PC-9 (cell line): ENCODE results near the gene CTNNAL1. TPM values are rescaled to one million over a fixed set of nuclear protein-coding genes. Genes with fewer than 3 reads are reported as not detected.

ENCODE experiments used
- BruUV-seq: library from RNA; stranded (reverse); fragments of 400-500 nt; replicated peaks from 2 replicates; lab custom pipeline; 2021; lab: Mats Ljungman, UMichigan
- CTCF ChIA-PET: fragments of 300-600 bp; sonication (Branson Sonifier 250); formaldehyde crosslinking; loops from one replicate; lab custom pipeline; 2022; ENCODE audit warnings: antibody characterized with exemption; lab: Charles Lee
- POLR2A ChIA-PET: fragments of 300-600 bp; sonication (Branson Sonifier 250); formaldehyde crosslinking; loops from one replicate; lab custom pipeline; 2022; ENCODE audit warnings: antibody characterized with exemption; ENCODE audit not compliant: unreplicated experiment; lab: Charles Lee
- DNase-seq, 2 experiments: peaks; one replicate each; pipeline versions ENCODE4 v3.0.0 to v3.0.0-alpha.2; 2015 to 2022; ENCODE audit warnings: mixed read lengths in 1 of 2
- H2AFZ ChIP-seq: fragments of 200-600 bp; sonication (generic); 2 replicates; pipeline ENCODE4 v1.8.1; 2017; ENCODE audit warnings: antibody characterized with exemption
- H3F3A ChIP-seq: fragments of 200-600 bp; sonication (generic); 2 replicates; pipeline ENCODE4 v1.8.1; 2017; ENCODE audit warnings: antibody characterized with exemption, mild to moderate bottlenecking, low read depth; ENCODE audit not compliant: insufficient read depth
- H3K27ac ChIP-seq: fragments of 200-600 bp; sonication (generic); 2 replicates; pipeline ENCODE4 v1.6.1; 2016; ENCODE audit warnings: mixed run types
- H3K27me3 ChIP-seq: fragments of 200-600 bp; sonication (generic); 2 replicates; pipeline ENCODE4 v1.6.1; 2016; ENCODE audit warnings: low read depth, mixed run types; ENCODE audit not compliant: insufficient read depth
- H3K36me3 ChIP-seq: fragments of 200-600 bp; sonication (generic); 2 replicates; pipeline ENCODE4 v1.6.1; 2016; ENCODE audit warnings: low read depth, mixed run types
- H3K4me1 ChIP-seq: fragments of 200-600 bp; sonication (generic); replicated peaks from 2 replicates; pipeline ENCODE4 v1.6.1; 2016; ENCODE audit warnings: mixed run types; ENCODE audit not compliant: insufficient read depth
- H3K4me2 ChIP-seq: fragments of 200-600 bp; sonication (generic); 2 replicates; pipeline ENCODE4 v1.6.1; 2017; ENCODE audit warnings: mixed run types
- H3K4me3 ChIP-seq: fragments of 200-600 bp; sonication (generic); 2 replicates; pipeline ENCODE4 v1.6.1; 2016; ENCODE audit warnings: mixed run types
- H3K79me2 ChIP-seq: fragments of 200-600 bp; sonication (generic); 2 replicates; pipeline ENCODE4 v1.6.1; 2017; ENCODE audit warnings: low read depth, mixed run types
- H3K9me2 ChIP-seq: fragments of 200-600 bp; sonication (generic); 2 replicates; pipeline ENCODE4 v1.8.1; 2017; ENCODE audit warnings: mild to moderate bottlenecking; ENCODE audit not compliant: insufficient read depth
- H3K9me3 ChIP-seq: fragments of 200-600 bp; sonication (generic); 2 replicates; pipeline ENCODE4 v1.8.1; 2016; ENCODE audit warnings: low read depth; ENCODE audit not compliant: insufficient read depth
- H4K20me1 ChIP-seq: fragments of 200-600 bp; sonication (generic); 2 replicates; pipeline ENCODE4 v1.8.1; 2017; ENCODE audit not compliant: insufficient read depth
- CTCF ChIP-seq: fragments of 200-600 bp; sonication (generic); conservative IDR thresholded peaks from 2 replicates; pipeline ENCODE4 v1.6.1; 2017; ENCODE audit warnings: mixed run types, antibody characterized with exemption, mild to moderate bottlenecking, moderate library complexity
- EZH2 ChIP-seq: fragments of 200-600 bp; sonication (generic); IDR thresholded peaks from 2 replicates; pipeline ENCODE4 v1.8.0; 2017; ENCODE audit warnings: antibody characterized with exemption, low read depth
- intact Hi-C: fragments of 100-400 bp; cut with micrococcal nuclease; formaldehyde crosslinking; loops from one replicate; pipeline ENCODE4 v1.10.0; 2022; ENCODE audit not compliant: unreplicated experiment
- total RNA-seq: library from RNA; stranded (reverse); gene quantifications from 2 replicates; pipeline ENCODE4 v1.2.3, GENCODE V29; 2021

CTNNAL1 gene
- total RNA-seq, 1 experiment from 2014 or later, result 71.3 TPM

- Histone ChIP-seq H3K36me3 (peaks cover 20% of the 10 kb centered on the region), H3K79me2 (peaks cover 18% of the 10 kb centered on the region), H3K9me2 (no peaks in the 10 kb centered on the region), H3F3A (peaks cover 68% of the 10 kb centered on the region), H3K4me1 (peaks cover 56% of the 10 kb centered on the region), H3K4me3 (no peak overlapping the region), H2AFZ (no peak overlapping the region), H4K20me1 (0 out of 2 replicates have a peak, but pooled peaks cover under 1% of the 10 kb centered on the region), H3K27me3 (no peaks in the 10 kb centered on the region), H3K4me2 (peak overlapping the region; percentile 25; the same call in 1 of the 2 replicates), H3K9me3 (no peaks in the 10 kb centered on the region), H3K27ac (no peak overlapping the region)
- intact Hi-C loops, result no loop called here
- peak in 1 of 2 experiments; percentile 66 for DNase-seq
- TF ChIP-seq CTCF (no peak), EZH2 (no peak)
- CTCF ChIA-PET, result no interaction called here
- POLR2A ChIA-PET, result interaction anchor here (0.6 kb wide), 1 partner anchor 83 kb away, joined by 4 read pairs; the partner anchor contains the start of gene ABITRAM
- BruUV-seq, result no TSS peak
These were observed 3.8 kb upstream of the CTNNAL1 start for GRCh38 chr9:109017061-109017460.

DNA sequence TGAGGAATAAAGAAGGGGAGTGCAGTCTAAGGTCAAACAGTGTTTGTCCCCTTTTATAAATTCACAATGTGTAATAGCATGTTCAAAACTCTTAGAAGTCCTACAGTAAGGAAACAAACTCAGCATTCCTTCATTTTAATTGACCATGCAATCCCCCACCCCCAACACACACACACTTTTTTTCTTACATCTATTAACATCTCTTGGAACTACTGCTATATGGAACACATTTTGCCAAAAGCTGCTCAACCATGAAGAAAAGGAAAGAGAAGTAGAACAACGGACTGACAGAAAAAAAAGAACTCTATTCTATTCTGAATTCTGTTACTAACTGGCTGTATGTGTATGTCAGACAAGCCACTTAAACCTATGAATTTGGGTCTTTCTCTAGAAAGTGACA, 2.8 kb upstream of the CTNNAL1 start:
- Histone ChIP-seq H3K4me2 (no peak overlapping the region), H3K79me2 (peaks cover 18% of the 10 kb centered on the region), H3K9me3 (no peaks in the 10 kb centered on the region), H3K27ac (no peak overlapping the region; the same call in 1 of the 2 replicates), H3K4me3 (no peak overlapping the region), H4K20me1 (peaks cover 5% of the 10 kb centered on the region; the same call in 1 of the 2 replicates), H3K4me1 (peaks cover 58% of the 10 kb centered on the region), H3K9me2 (no peaks in the 10 kb centered on the region), H3K36me3 (peaks cover 20% of the 10 kb centered on the region), H2AFZ (no peak overlapping the region), H3F3A (peaks cover 76% of the 10 kb centered on the region), H3K27me3 (no peaks in the 10 kb centered on the region)
- TF ChIP-seq EZH2, result no peak
- TF ChIP-seq CTCF, result no peak
- BruUV-seq, result no TSS peak
- ChIA-PET CTCF (no interaction called here), POLR2A (no interaction called here)
- no peak for DNase-seq
- intact Hi-C loops, result no loop called here

DNA sequence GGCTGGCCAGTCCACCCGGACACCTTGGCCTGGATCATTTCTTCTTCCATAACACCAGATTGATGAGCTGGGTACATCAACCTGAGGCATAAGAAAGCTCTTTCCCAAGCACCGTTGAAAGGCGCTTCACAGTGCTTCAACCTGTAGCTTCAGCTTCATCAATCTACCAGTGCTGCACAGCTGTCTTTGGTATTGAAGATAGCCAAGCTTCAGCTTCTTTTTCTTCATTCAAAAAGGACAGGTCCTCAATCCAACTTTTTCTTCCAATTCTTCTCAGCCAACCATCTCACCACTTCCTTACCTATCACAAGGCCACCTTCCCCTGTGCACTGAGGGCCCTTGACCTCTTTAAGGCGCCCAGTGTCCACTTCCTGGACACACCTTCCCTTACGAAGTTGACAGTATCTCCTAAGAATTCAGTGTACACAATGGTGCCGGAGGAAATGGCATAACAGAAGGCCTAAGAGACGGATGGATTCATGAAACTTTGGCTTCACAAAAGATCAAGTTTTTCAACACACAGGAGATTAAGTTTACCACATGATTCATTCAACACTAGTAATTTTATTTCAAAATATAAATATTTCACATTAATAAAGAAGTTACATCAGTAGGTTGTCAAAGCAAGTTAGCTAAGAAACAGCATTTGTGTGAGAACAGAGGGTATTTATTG, 1.4 kb upstream of the CTNNAL1 start:
- H3K4me3 ChIP-seq, result no peak overlapping the region
- no peaks in the 10 kb centered on the region for H3K27me3 ChIP-seq
- TF ChIP-seq CTCF (no peak), EZH2 (no peak)
- intact Hi-C loops, result loop anchor here (5.0 kb wide), 2 partner anchors 88 to 303 kb away; no protein-coding TSS in a partner anchor
- DNase-seq, result peak; percentile 22 to 61
- ChIA-PET CTCF (no interaction called here), POLR2A (interaction anchor here (0.5 kb wide), 1 partner anchor 237 kb away, joined by 3 read pairs; no protein-coding TSS in a partner anchor)
- H3K9me3 ChIP-seq, result no peaks in the 10 kb centered on the region
- H3K4me1 ChIP-seq, result peaks cover 70% of the 10 kb centered on the region
- H3K27ac ChIP-seq, result peak overlapping the region; percentile 64
- no peaks in the 10 kb centered on the region for H3K9me2 ChIP-seq
- H3F3A ChIP-seq, result peaks cover 71% of the 10 kb centered on the region
- 0 out of 2 replicates have a peak overlapping the region, but pooled peaks have one; percentile 29 for H3K4me2 ChIP-seq
- BruUV-seq, result no TSS peak
- H4K20me1 ChIP-seq, result peaks cover 5% of the 10 kb centered on the region; the same call in 1 of the 2 replicates
- no peak overlapping the region for H2AFZ ChIP-seq
- H3K36me3 ChIP-seq, result peaks cover 20% of the 10 kb centered on the region
- peaks cover 29% of the 10 kb centered on the region for H3K79me2 ChIP-seq
